HEK293 (cell line): Measurements from ENCODE around the gene UBIAD1.

Experiments used
- CTCF ChIA-PET: fragments of 350-600 bp; formaldehyde crosslinking; extraction: SDS; loops from one replicate; lab custom pipeline; 2021; ENCODE audit warnings: antibody characterized with exemption; lab: Yijun Ruan, JAX
- POLR2A ChIA-PET: fragments of 300-600 bp; formaldehyde crosslinking; extraction: SDS; loops from one replicate; lab custom pipeline; 2020; ENCODE audit warnings: antibody characterized with exemption, inconsistent platforms; lab: Yijun Ruan, JAX
- H3K27ac ChIP-seq: fragments of 200-500 bp; sonication (Bioruptor generic); 2 replicates; pipeline ENCODE4 v1.5.1; 2014; ENCODE audit warnings: low read depth, low read length, control low read depth, inconsistent platforms; ENCODE audit errors: extremely low read depth
- H3K36me3 ChIP-seq, 2 experiments: fragments of 200-500 bp in 1 of 2; sonication (Bioruptor generic) in 1 of 2; 1 replicate in 1 of 2; 2 replicates in 1 of 2; pipeline ENCODE4 v1.5.1; 2014 to 2017; ENCODE audit warnings: inconsistent platforms in 2 of 2, low read length in 2 of 2; ENCODE audit not compliant: control insufficient read depth in 2 of 2, insufficient read depth in 1 of 2
- H3K4me1 ChIP-seq: fragments of 200-500 bp; sonication (Bioruptor generic); 2 replicates; pipeline ENCODE4 v1.5.1; 2014; ENCODE audit warnings: mild to moderate bottlenecking, low read length, inconsistent platforms; ENCODE audit not compliant: control insufficient read depth, insufficient read depth
- H3K4me3 ChIP-seq: 2 replicates; pipeline ENCODE4 v1.5.1; 2011; ENCODE audit warnings: low read depth, mild to moderate bottlenecking, control low read depth, low read length, moderate library complexity
- H3K9me3 ChIP-seq: fragments of 200-500 bp; sonication (Bioruptor generic); 2 replicates; pipeline ENCODE4 v1.5.1; 2014; ENCODE audit warnings: low read depth, low read length, inconsistent platforms; ENCODE audit not compliant: control insufficient read depth, insufficient read depth
- MEIS1 ChIP-seq: sonication (generic); formaldehyde crosslinking; IDR thresholded peaks from 2 replicates; pipeline ENCODE4 v1.8.1; 2022; ENCODE audit warnings: missing genetic modification reagents, mild to moderate bottlenecking, borderline replicate concordance
- YY1 ChIP-seq: fragments of 450-650 bp; formaldehyde crosslinking; IDR thresholded peaks from 2 replicates; pipeline ENCODE4 v1.5.1; 2018; ENCODE audit warnings: missing biosample characterization, missing genetic modification characterization
- ZBTB10 ChIP-seq: fragments of 450-650 bp; formaldehyde crosslinking; IDR thresholded peaks from 2 replicates; pipeline ENCODE4 v1.5.1; 2016; ENCODE audit warnings: missing biosample characterization, missing genetic modification characterization
- ZBTB11 ChIP-seq: fragments of 450-650 bp; formaldehyde crosslinking; conservative IDR thresholded peaks from 2 replicates; pipeline ENCODE4 v1.5.1; 2016; ENCODE audit warnings: low read depth, missing biosample characterization, missing genetic modification characterization
- ZBTB17 ChIP-seq: fragments of 450-650 bp; formaldehyde crosslinking; IDR thresholded peaks from 2 replicates; pipeline ENCODE4 v1.5.1; 2016; ENCODE audit warnings: missing biosample characterization, missing genetic modification characterization
- ZBTB48 ChIP-seq: fragments of 450-650 bp; formaldehyde crosslinking; IDR thresholded peaks from 2 replicates; pipeline ENCODE4 v1.5.1; 2016; ENCODE audit warnings: missing biosample characterization, missing genetic modification characterization
- ZBTB8A ChIP-seq: fragments of 450-650 bp; formaldehyde crosslinking; IDR thresholded peaks from 2 replicates; pipeline ENCODE4 v1.5.1; 2016; ENCODE audit warnings: missing biosample characterization, missing genetic modification characterization
- ZNF112 ChIP-seq: fragments of 450-650 bp; formaldehyde crosslinking; IDR thresholded peaks from 2 replicates; pipeline ENCODE4 v1.5.0; 2017; ENCODE audit warnings: missing biosample characterization, missing genetic modification characterization
- ZNF155 ChIP-seq: fragments of 450-650 bp; formaldehyde crosslinking; IDR thresholded peaks from 2 replicates; pipeline ENCODE4 v1.5.1; 2016; ENCODE audit warnings: missing biosample characterization, missing genetic modification characterization
- ZNF157 ChIP-seq: fragments of 450-650 bp; formaldehyde crosslinking; IDR thresholded peaks from 2 replicates; pipeline ENCODE4 v1.5.1; 2016; ENCODE audit warnings: missing biosample characterization, missing genetic modification characterization
- ZNF16 ChIP-seq: fragments of 450-650 bp; formaldehyde crosslinking; IDR thresholded peaks from 2 replicates; pipeline ENCODE4 v1.5.1; 2016; ENCODE audit warnings: low read depth, missing biosample characterization, missing genetic modification characterization
- ZNF169 ChIP-seq: fragments of 450-650 bp; formaldehyde crosslinking; IDR thresholded peaks from 2 replicates; pipeline ENCODE4 v1.5.1; 2016; ENCODE audit warnings: missing biosample characterization, missing genetic modification characterization
- ZNF341 ChIP-seq: fragments of 450-650 bp; formaldehyde crosslinking; IDR thresholded peaks from 2 replicates; pipeline ENCODE4; 2016; ENCODE audit warnings: low read depth, missing biosample characterization, missing genetic modification characterization
- ZNF501 ChIP-seq: fragments of 450-650 bp; formaldehyde crosslinking; IDR thresholded peaks from 2 replicates; pipeline ENCODE4 v1.5.1; 2016; ENCODE audit warnings: missing biosample characterization, missing genetic modification characterization
- ZNF518A ChIP-seq: fragments of 450-650 bp; formaldehyde crosslinking; conservative IDR thresholded peaks from 2 replicates; pipeline ENCODE4 v1.5.1; 2016; ENCODE audit warnings: low read depth, missing biosample characterization, missing genetic modification characterization
- ZNF561 ChIP-seq: fragments of 450-650 bp; IDR thresholded peaks from 2 replicates; pipeline ENCODE4 v1.5.1; 2018; ENCODE audit warnings: missing biosample characterization, missing genetic modification characterization, borderline replicate concordance
- ZNF670 ChIP-seq: fragments of 450-650 bp; formaldehyde crosslinking; IDR thresholded peaks from 2 replicates; pipeline ENCODE4 v1.5.1; 2016; ENCODE audit warnings: missing biosample characterization, missing genetic modification characterization, low read depth
- ZNF792 ChIP-seq: fragments of 450-650 bp; formaldehyde crosslinking; IDR thresholded peaks from 2 replicates; pipeline ENCODE4 v1.5.1; 2016; ENCODE audit warnings: missing biosample characterization, missing genetic modification characterization
- ZSCAN23 ChIP-seq: fragments of 450-650 bp; formaldehyde crosslinking; IDR thresholded peaks from 2 replicates; pipeline ENCODE4 v1.5.1; 2016; ENCODE audit warnings: missing biosample characterization, missing genetic modification characterization
- ZSCAN30 ChIP-seq: fragments of 450-650 bp; IDR thresholded peaks from 2 replicates; pipeline ENCODE4 v1.5.1; 2018; ENCODE audit warnings: missing biosample characterization, mild to moderate bottlenecking, missing genetic modification characterization, moderate library complexity
- TF ChIP-seq, protein P1 (sequence below): fragments of 450-650 bp; formaldehyde crosslinking; IDR thresholded peaks from 2 replicates; pipeline ENCODE4 v1.5.1; 2016; ENCODE audit warnings: missing biosample characterization, missing genetic modification characterization
- TF ChIP-seq, protein P2 (sequence below): fragments of 450-650 bp; formaldehyde crosslinking; IDR thresholded peaks from 2 replicates; pipeline ENCODE4 v1.5.1; 2016; ENCODE audit warnings: missing biosample characterization, missing genetic modification characterization

Gene UBIAD1

GRCh38 chr1:11262171-11263049 lies 10.6 kb upstream of the UBIAD1 start, which contains the start of gene MTOR:
TSS of gene MTOR (minus strand) at chr1:11262551. CDS start at chr1:11259409, 3,142 bp downstream.
- H3K9me3 ChIP-seq: no peaks in the 10 kb centered on the region
- CTCF ChIA-PET: interaction anchor here (0.6 to 1.8 kb wide), 11 partner anchors 10 to 626 kb away, joined by 3 to 13 read pairs (median 3); partner anchors contain the start of gene UBIAD1
- no peaks in the 10 kb centered on the region for H3K4me1 ChIP-seq
- POLR2A ChIA-PET: interaction anchor here (0.5 to 2.8 kb wide), 15 partner anchors 9 to 391 kb away, joined by 3 to 49 read pairs (median 4); partner anchors contain the start of gene UBIAD1
- peaks cover 19 to 28% of the 10 kb centered on the region in 2 experiments for H3K36me3 ChIP-seq
- H3K4me3 ChIP-seq: peak within 1 kb of the TSS; percentile 99
- H3K27ac ChIP-seq: peak within 1 kb of the TSS; percentile 61; the same call in 1 of the 2 replicates
- TF ChIP-seq, protein P1, sequence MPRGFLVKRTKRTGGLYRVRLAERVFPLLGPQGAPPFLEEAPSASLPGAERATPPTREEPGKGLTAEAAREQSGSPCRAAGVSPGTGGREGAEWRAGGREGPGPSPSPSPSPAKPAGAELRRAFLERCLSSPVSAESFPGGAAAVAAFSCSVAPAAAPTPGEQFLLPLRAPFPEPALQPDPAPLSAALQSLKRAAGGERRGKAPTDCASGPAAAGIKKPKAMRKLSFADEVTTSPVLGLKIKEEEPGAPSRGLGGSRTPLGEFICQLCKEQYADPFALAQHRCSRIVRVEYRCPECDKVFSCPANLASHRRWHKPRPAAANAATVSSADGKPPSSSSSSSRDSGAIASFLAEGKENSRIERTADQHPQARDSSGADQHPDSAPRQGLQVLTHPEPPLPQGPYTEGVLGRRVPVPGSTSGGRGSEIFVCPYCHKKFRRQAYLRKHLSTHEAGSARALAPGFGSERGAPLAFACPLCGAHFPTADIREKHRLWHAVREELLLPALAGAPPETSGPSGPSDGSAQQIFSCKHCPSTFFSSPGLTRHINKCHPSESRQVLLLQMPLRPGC (tag by site-specific recombination): no peak
- peak; percentile 72; the same call in 1 of the 2 replicates for TF ChIP-seq ZNF561
- peak; percentile 99 for TF ChIP-seq ZBTB11
- no peak for TF ChIP-seq ZNF112 (tag by site-specific recombination)
- no peak for TF ChIP-seq ZNF792 (tag by site-specific recombination)
- TF ChIP-seq ZNF169: no peak
- TF ChIP-seq, protein P2, sequence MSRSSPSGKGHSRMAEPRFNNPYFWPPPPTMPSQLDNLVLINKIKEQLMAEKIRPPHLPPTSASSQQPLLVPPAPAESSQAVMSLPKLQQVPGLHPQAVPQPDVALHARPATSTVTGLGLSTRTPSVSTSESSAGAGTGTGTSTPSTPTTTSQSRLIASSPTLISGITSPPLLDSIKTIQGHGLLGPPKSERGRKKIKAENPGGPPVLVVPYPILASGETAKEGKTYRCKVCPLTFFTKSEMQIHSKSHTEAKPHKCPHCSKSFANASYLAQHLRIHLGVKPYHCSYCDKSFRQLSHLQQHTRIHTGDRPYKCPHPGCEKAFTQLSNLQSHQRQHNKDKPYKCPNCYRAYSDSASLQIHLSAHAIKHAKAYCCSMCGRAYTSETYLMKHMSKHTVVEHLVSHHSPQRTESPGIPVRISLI (tag by site-specific recombination): no peak
- no peak for TF ChIP-seq ZNF155 (tag by site-specific recombination)
- TF ChIP-seq ZBTB8A: peak; percentile 51; the same call in 1 of the 2 replicates
- TF ChIP-seq MEIS1 (CRISPR knock-in tag): no peak
- peak; percentile 55; the same call in 1 of the 2 replicates for TF ChIP-seq ZBTB10 (tag by site-specific recombination)
- no peak for TF ChIP-seq ZBTB48 (tag by site-specific recombination)
- TF ChIP-seq ZBTB17 (tag by site-specific recombination): 0 out of 2 replicates have a peak, but pooled peaks have one; percentile 6
- TF ChIP-seq ZNF518A: peak; percentile 89
- TF ChIP-seq ZNF341: peak; percentile 40; the same call in 1 of the 2 replicates
- no peak for TF ChIP-seq ZNF670 (tag by site-specific recombination)
- TF ChIP-seq YY1 (tag by site-specific recombination): no peak
- TF ChIP-seq ZSCAN30 (tag by site-specific recombination): no peak; the same call in none of the 2 replicates
- TF ChIP-seq ZSCAN23 (tag by site-specific recombination): no peak
- no peak for TF ChIP-seq ZNF157 (tag by site-specific recombination)
- TF ChIP-seq ZNF501: peak; percentile 41; the same call in 1 of the 2 replicates
- no peak for TF ChIP-seq ZNF16 (tag by site-specific recombination)
